ENCODE results near the gene MARK4. TPM values are rescaled to one million over a fixed set of nuclear protein-coding genes. Genes with fewer than 3 reads are reported as not detected.

Gene MARK4
- polyA plus RNA-seq, 2 donors, result 11.9 to 15.9 TPM

- WGBS, 2 donors, result 74 to 77% methylated on average over 3 of the region's 3 CpGs
These were observed 98.0 kb downstream of the MARK4 start for GRCh38 chr19:45349126-45349415.

GRCh38 chr19:45349430-45349941 is 98.4 kb downstream of the MARK4 start:
- no peaks in the 10 kb centered on the region for H3K27me3 ChIP-seq (ENCODE audit: control insufficient read depth in 1 of 2, insufficient read depth in 2 of 2, low read length in 2 of 2)
- H3K4me1 ChIP-seq (ENCODE audit: control insufficient read depth in 2 of 2, insufficient read depth in 2 of 2, low read length in 1 of 2), result peaks cover 2 to 5% of the 10 kb centered on the region in 2 donors
- H3K4me3 ChIP-seq (ENCODE audit: low read depth in 1 of 2, low read length in 2 of 2), result no peak overlapping the region
- WGBS, 2 donors, result 86% methylated on average over 17 of the region's 17 CpGs
- H3K36me3 ChIP-seq (ENCODE audit: control insufficient read depth in 2 of 2, insufficient read depth in 2 of 2, low read length in 1 of 2), result peaks cover 7 to 42% of the 10 kb centered on the region in 2 donors
- H3K9me3 ChIP-seq (ENCODE audit: control insufficient read depth in 2 of 2, insufficient read depth in 1 of 2, low read depth in 1 of 2, low read length in 1 of 2), result no peaks in the 10 kb centered on the region
- no peak overlapping the region for H3K27ac ChIP-seq (ENCODE audit: low read depth in 2 of 2, low read length in 1 of 2)

More at GRCh38 chr19:45349126-45349415, 98.0 kb downstream of the MARK4 start:
- H3K27me3 ChIP-seq (ENCODE audit: control insufficient read depth in 1 of 2, insufficient read depth in 2 of 2, low read length in 2 of 2), result no peaks in the 10 kb centered on the region
- H3K4me1 ChIP-seq (ENCODE audit: control insufficient read depth in 2 of 2, insufficient read depth in 2 of 2, low read length in 1 of 2), result peaks cover 2 to 5% of the 10 kb centered on the region in 2 donors
- no peak overlapping the region for H3K4me3 ChIP-seq (ENCODE audit: low read depth in 1 of 2, low read length in 2 of 2)
- H3K27ac ChIP-seq (ENCODE audit: low read depth in 2 of 2, low read length in 1 of 2), result no peak overlapping the region
- peaks cover 7 to 38% of the 10 kb centered on the region in 2 donors for H3K36me3 ChIP-seq (ENCODE audit: control insufficient read depth in 2 of 2, insufficient read depth in 2 of 2, low read length in 1 of 2)
- H3K9me3 ChIP-seq (ENCODE audit: control insufficient read depth in 2 of 2, insufficient read depth in 1 of 2, low read depth in 1 of 2, low read length in 1 of 2), result no peaks in the 10 kb centered on the region

GRCh38 chr19:45350477-45351058 is 99.5 kb downstream of the MARK4 start:
- Histone ChIP-seq H3K27ac (ENCODE audit: low read depth in 2 of 2, low read length in 1 of 2) (no peak overlapping the region), H3K4me1 (ENCODE audit: control insufficient read depth in 2 of 2, insufficient read depth in 2 of 2, low read length in 1 of 2) (peaks cover under 1 to 2% of the 10 kb centered on the region in 2 donors), H3K27me3 (ENCODE audit: control insufficient read depth in 1 of 2, insufficient read depth in 2 of 2, low read length in 2 of 2) (no peaks in the 10 kb centered on the region), H3K36me3 (ENCODE audit: control insufficient read depth in 2 of 2, insufficient read depth in 2 of 2, low read length in 1 of 2) (peaks cover 7 to 46% of the 10 kb centered on the region in 2 donors), H3K4me3 (ENCODE audit: low read depth in 1 of 2, low read length in 2 of 2) (no peak overlapping the region), H3K9me3 (ENCODE audit: control insufficient read depth in 2 of 2, insufficient read depth in 1 of 2, low read depth in 1 of 2, low read length in 1 of 2) (peaks cover 0 to 4% of the 10 kb centered on the region in 2 donors)
- WGBS, 2 donors, result 84 to 87% methylated on average over 17 of the region's 17 CpGs

GRCh38 chr19:45351401-45351952 is 100.4 kb downstream of the MARK4 start:
- 72 to 78% methylated on average over 13 of the region's 13 CpGs for WGBS, 2 donors
- peaks cover 0 to 4% of the 10 kb centered on the region in 2 donors for H3K9me3 ChIP-seq (ENCODE audit: control insufficient read depth in 2 of 2, insufficient read depth in 1 of 2, low read depth in 1 of 2, low read length in 1 of 2)
- no peak overlapping the region for H3K4me3 ChIP-seq (ENCODE audit: low read depth in 1 of 2, low read length in 2 of 2)
- no peaks in the 10 kb centered on the region for H3K27me3 ChIP-seq (ENCODE audit: control insufficient read depth in 1 of 2, insufficient read depth in 2 of 2, low read length in 2 of 2)
- peaks cover 0 to 2% of the 10 kb centered on the region in 2 donors for H3K4me1 ChIP-seq (ENCODE audit: control insufficient read depth in 2 of 2, insufficient read depth in 2 of 2, low read length in 1 of 2)
- H3K36me3 ChIP-seq (ENCODE audit: control insufficient read depth in 2 of 2, insufficient read depth in 2 of 2, low read length in 1 of 2), result peaks cover 7 to 46% of the 10 kb centered on the region in 2 donors
- no peak overlapping the region for H3K27ac ChIP-seq (ENCODE audit: low read depth in 2 of 2, low read length in 1 of 2)

- 89 to 90% methylated on average over 15 of the region's 15 CpGs for WGBS, 2 donors
- Histone ChIP-seq H3K9me3 (ENCODE audit: control insufficient read depth in 2 of 2, insufficient read depth in 1 of 2, low read depth in 1 of 2, low read length in 1 of 2) (peaks cover 0 to 4% of the 10 kb centered on the region in 2 donors), H3K27ac (ENCODE audit: low read depth in 2 of 2, low read length in 1 of 2) (no peak overlapping the region), H3K36me3 (ENCODE audit: control insufficient read depth in 2 of 2, insufficient read depth in 2 of 2, low read length in 1 of 2) (peaks cover 7 to 49% of the 10 kb centered on the region in 2 donors), H3K4me3 (ENCODE audit: low read depth in 1 of 2, low read length in 2 of 2) (no peak overlapping the region), H3K4me1 (ENCODE audit: control insufficient read depth in 2 of 2, insufficient read depth in 2 of 2, low read length in 1 of 2) (peaks cover 0 to 2% of the 10 kb centered on the region in 2 donors), H3K27me3 (ENCODE audit: control insufficient read depth in 1 of 2, insufficient read depth in 2 of 2, low read length in 2 of 2) (no peaks in the 10 kb centered on the region)
These were observed 101.0 kb downstream of the MARK4 start for GRCh38 chr19:45352062-45352461.

- peaks cover 7 to 49% of the 10 kb centered on the region in 2 donors for H3K36me3 ChIP-seq (ENCODE audit: control insufficient read depth in 2 of 2, insufficient read depth in 2 of 2, low read length in 1 of 2)
- H3K4me1 ChIP-seq (ENCODE audit: control insufficient read depth in 2 of 2, insufficient read depth in 2 of 2, low read length in 1 of 2), result peaks cover 0 to 2% of the 10 kb centered on the region in 2 donors
- H3K27me3 ChIP-seq (ENCODE audit: control insufficient read depth in 1 of 2, insufficient read depth in 2 of 2, low read length in 2 of 2), result no peaks in the 10 kb centered on the region
- H3K9me3 ChIP-seq (ENCODE audit: control insufficient read depth in 2 of 2, insufficient read depth in 1 of 2, low read depth in 1 of 2, low read length in 1 of 2), result peaks cover 0 to 4% of the 10 kb centered on the region in 2 donors
- no peak overlapping the region for H3K27ac ChIP-seq (ENCODE audit: low read depth in 2 of 2, low read length in 1 of 2)
- WGBS, 2 donors, result 86 to 88% methylated on average over 20 of the region's 20 CpGs
- H3K4me3 ChIP-seq (ENCODE audit: low read depth in 1 of 2, low read length in 2 of 2), result no peak overlapping the region
These were observed 101.4 kb downstream of the MARK4 start for GRCh38 chr19:45352471-45352870.

GRCh38 chr19:45352914-45353796 is 102.1 kb downstream of the MARK4 start:
- Histone ChIP-seq H3K9me3 (ENCODE audit: control insufficient read depth in 2 of 2, insufficient read depth in 1 of 2, low read depth in 1 of 2, low read length in 1 of 2) (peaks cover 0 to 4% of the 10 kb centered on the region in 2 donors), H3K4me1 (ENCODE audit: control insufficient read depth in 2 of 2, insufficient read depth in 2 of 2, low read length in 1 of 2) (peaks cover 0 to 2% of the 10 kb centered on the region in 2 donors), H3K27ac (ENCODE audit: low read depth in 2 of 2, low read length in 1 of 2) (no peak overlapping the region), H3K4me3 (ENCODE audit: low read depth in 1 of 2, low read length in 2 of 2) (no peak overlapping the region), H3K36me3 (ENCODE audit: control insufficient read depth in 2 of 2, insufficient read depth in 2 of 2, low read length in 1 of 2) (peaks cover 7 to 46% of the 10 kb centered on the region in 2 donors), H3K27me3 (ENCODE audit: control insufficient read depth in 1 of 2, insufficient read depth in 2 of 2, low read length in 2 of 2) (no peaks in the 10 kb centered on the region)
- 91 to 94% methylated on average over 17 to 20 of the region's 20 CpGs for WGBS, 2 donors

GRCh38 chr19:45354241-45354842 is 103.3 kb downstream of the MARK4 start:
- peaks cover 0 to 2% of the 10 kb centered on the region in 2 donors for H3K4me1 ChIP-seq (ENCODE audit: control insufficient read depth in 2 of 2, insufficient read depth in 2 of 2, low read length in 1 of 2)
- H3K4me3 ChIP-seq (ENCODE audit: low read depth in 1 of 2, low read length in 2 of 2), result no peak overlapping the region
- H3K9me3 ChIP-seq (ENCODE audit: control insufficient read depth in 2 of 2, insufficient read depth in 1 of 2, low read depth in 1 of 2, low read length in 1 of 2), result peaks cover 0 to 4% of the 10 kb centered on the region in 2 donors
- H3K27me3 ChIP-seq (ENCODE audit: control insufficient read depth in 1 of 2, insufficient read depth in 2 of 2, low read length in 2 of 2), result no peaks in the 10 kb centered on the region
- 89 to 90% methylated on average over 11 of the region's 11 CpGs for WGBS, 2 donors
- H3K27ac ChIP-seq (ENCODE audit: low read depth in 2 of 2, low read length in 1 of 2), result no peak overlapping the region
- peaks cover 7 to 49% of the 10 kb centered on the region in 2 donors for H3K36me3 ChIP-seq (ENCODE audit: control insufficient read depth in 2 of 2, insufficient read depth in 2 of 2, low read length in 1 of 2)

Data from esophagus (tissue), 2 donors.